OCI-LY1 (cell line): ENCODE data around the gene CDH23.

Experiments used
- H2AFZ ChIP-seq: fragments of 200-600 bp; sonication (generic), shearing (Covaris generic); 2 replicates; pipeline ENCODE4 v1.6.0; 2014; ENCODE audit warnings: antibody characterized with exemption, mild to moderate bottlenecking, low read length
- H3F3A ChIP-seq: fragments of 200-600 bp; sonication (generic), shearing (Covaris generic); 2 replicates; pipeline ENCODE4 v1.6.0; 2014; ENCODE audit warnings: mild to moderate bottlenecking, antibody characterized with exemption, low read length, moderate library complexity; ENCODE audit not compliant: insufficient read depth
- H3K27ac ChIP-seq: fragments of 200-600 bp; sonication (generic); 2 replicates; pipeline ENCODE4 v1.5.1; 2014; ENCODE audit warnings: low read length, mixed run types, mild to moderate bottlenecking, low read depth; ENCODE audit not compliant: poor library complexity, severe bottlenecking
- H3K27me3 ChIP-seq: fragments of 200-600 bp; sonication (generic); 2 replicates; pipeline ENCODE4 v1.6.0; 2014; ENCODE audit warnings: antibody characterized with exemption, mild to moderate bottlenecking, low read length, moderate library complexity; ENCODE audit not compliant: insufficient read depth
- H3K36me3 ChIP-seq: fragments of 200-600 bp; sonication (generic); 2 replicates; pipeline ENCODE4 v1.6.1; 2014; ENCODE audit warnings: mild to moderate bottlenecking, antibody characterized with exemption, low read length, moderate library complexity, mixed read lengths; ENCODE audit not compliant: insufficient read depth
- H3K4me1 ChIP-seq: fragments of 200-600 bp; sonication (generic); 2 replicates; pipeline ENCODE4 v1.5.1; 2014; ENCODE audit warnings: mild to moderate bottlenecking, low read length, moderate library complexity; ENCODE audit not compliant: insufficient read depth, severe bottlenecking
- H3K4me2 ChIP-seq: fragments of 200-600 bp; sonication (generic), shearing (Covaris generic); 2 replicates; pipeline ENCODE4 v1.6.1; 2014; ENCODE audit warnings: low read length
- H3K4me3 ChIP-seq: fragments of 200-600 bp; sonication (generic); 2 replicates; pipeline ENCODE4 v1.5.1; 2014; ENCODE audit warnings: low read length, low read depth, mild to moderate bottlenecking, mixed read lengths; ENCODE audit not compliant: poor library complexity, severe bottlenecking
- H3K79me2 ChIP-seq: fragments of 200-600 bp; shearing (Covaris generic); 2 replicates; pipeline ENCODE4 v1.6.1; 2016; ENCODE audit warnings: mixed run types, low read length, mixed read lengths; ENCODE audit not compliant: insufficient read depth
- H3K9ac ChIP-seq: fragments of 200-600 bp; sonication (generic), shearing (Covaris generic); 2 replicates; pipeline ENCODE4 v1.6.1; 2014; ENCODE audit warnings: mild to moderate bottlenecking, low read length, mixed read lengths
- H3K9me2 ChIP-seq: fragments of 200-600 bp; sonication (generic), shearing (Covaris generic); 2 replicates; pipeline ENCODE4 v1.6.1; 2014; ENCODE audit warnings: low read depth, mild to moderate bottlenecking, low read length, mixed read lengths
- H3K9me3 ChIP-seq: fragments of 200-600 bp; shearing (Covaris generic); 2 replicates; pipeline ENCODE4 v1.6.1; 2014; ENCODE audit warnings: low read length, mixed read lengths
- H4K20me1 ChIP-seq: fragments of 200-600 bp; sonication (generic), shearing (Covaris generic); 2 replicates; pipeline ENCODE4 v1.6.0; 2016; ENCODE audit warnings: mild to moderate bottlenecking, low read length; ENCODE audit not compliant: insufficient read depth
- EZH2 ChIP-seq: fragments of 200-600 bp; sonication (generic), shearing (Covaris generic); IDR thresholded peaks from 2 replicates; pipeline ENCODE4 v1.8.0; 2017; ENCODE audit warnings: borderline replicate concordance, mixed run types, mild to moderate bottlenecking, antibody characterized with exemption, low read length, moderate library complexity, mixed read lengths
- TF ChIP-seq, protein P1 (sequence below): fragments of 200-600 bp; sonication (generic), shearing (Covaris generic); IDR thresholded peaks from 2 replicates; pipeline ENCODE4 v1.5.1; 2017; ENCODE audit warnings: mild to moderate bottlenecking, antibody characterized with exemption, low read length, moderate library complexity, mixed read lengths

CDH23 gene

DNA sequence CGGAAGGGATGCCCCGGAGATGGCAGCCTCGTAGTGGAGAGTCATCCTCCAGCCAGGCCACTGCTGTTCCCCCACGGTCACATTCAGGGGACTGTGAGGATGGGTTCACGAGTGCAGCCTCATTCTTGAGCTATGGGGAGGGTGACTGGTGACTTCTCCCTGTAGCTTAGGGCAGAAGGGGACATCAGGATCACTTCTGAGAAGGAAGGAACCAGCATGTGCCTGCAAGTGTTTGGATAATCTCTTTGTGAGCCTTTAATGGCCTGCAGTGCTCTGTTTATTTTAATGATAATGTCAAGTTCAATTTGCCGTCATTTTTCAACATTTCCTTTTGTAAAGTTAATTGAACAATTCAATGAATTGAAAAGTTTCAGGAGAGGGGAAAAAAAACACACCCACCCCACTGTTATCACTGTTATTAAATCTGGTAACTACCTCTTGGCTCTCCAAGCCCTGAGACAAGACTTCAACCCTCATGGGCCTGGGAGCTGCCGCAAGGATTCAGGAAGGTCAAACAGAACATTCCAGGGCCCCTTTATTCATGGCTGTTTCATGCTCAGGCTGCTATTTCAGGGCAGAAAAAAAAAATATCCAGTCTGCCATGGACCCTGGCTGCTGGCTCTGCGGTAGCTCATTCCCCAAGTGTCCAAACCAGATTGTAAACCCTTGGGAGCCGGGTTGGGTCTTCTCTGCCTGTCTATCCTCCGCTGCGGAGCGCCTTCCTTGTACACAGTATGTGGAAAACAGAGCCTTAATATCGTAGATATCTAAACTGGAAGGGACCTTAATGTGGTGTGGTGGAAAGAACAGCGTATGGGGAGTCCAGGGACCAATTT is 100.4 kb downstream of the CDH23 start:
- H3K4me1 ChIP-seq, result no peaks in the 10 kb centered on the region
- H3F3A ChIP-seq, result no peaks in the 10 kb centered on the region
- TF ChIP-seq, protein P1, sequence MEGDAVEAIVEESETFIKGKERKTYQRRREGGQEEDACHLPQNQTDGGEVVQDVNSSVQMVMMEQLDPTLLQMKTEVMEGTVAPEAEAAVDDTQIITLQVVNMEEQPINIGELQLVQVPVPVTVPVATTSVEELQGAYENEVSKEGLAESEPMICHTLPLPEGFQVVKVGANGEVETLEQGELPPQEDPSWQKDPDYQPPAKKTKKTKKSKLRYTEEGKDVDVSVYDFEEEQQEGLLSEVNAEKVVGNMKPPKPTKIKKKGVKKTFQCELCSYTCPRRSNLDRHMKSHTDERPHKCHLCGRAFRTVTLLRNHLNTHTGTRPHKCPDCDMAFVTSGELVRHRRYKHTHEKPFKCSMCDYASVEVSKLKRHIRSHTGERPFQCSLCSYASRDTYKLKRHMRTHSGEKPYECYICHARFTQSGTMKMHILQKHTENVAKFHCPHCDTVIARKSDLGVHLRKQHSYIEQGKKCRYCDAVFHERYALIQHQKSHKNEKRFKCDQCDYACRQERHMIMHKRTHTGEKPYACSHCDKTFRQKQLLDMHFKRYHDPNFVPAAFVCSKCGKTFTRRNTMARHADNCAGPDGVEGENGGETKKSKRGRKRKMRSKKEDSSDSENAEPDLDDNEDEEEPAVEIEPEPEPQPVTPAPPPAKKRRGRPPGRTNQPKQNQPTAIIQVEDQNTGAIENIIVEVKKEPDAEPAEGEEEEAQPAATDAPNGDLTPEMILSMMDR, result no peak
- no peak for TF ChIP-seq EZH2
- no peak overlapping the region for H3K9ac ChIP-seq
- no peak overlapping the region for H3K4me3 ChIP-seq
- H3K9me2 ChIP-seq, result no peaks in the 10 kb centered on the region
- H2AFZ ChIP-seq, result no peak overlapping the region
- no peaks in the 10 kb centered on the region for H4K20me1 ChIP-seq
- no peaks in the 10 kb centered on the region for H3K79me2 ChIP-seq
- H3K27me3 ChIP-seq, result 0 out of 2 replicates have a peak, but pooled peaks cover 3% of the 10 kb centered on the region
- H3K4me2 ChIP-seq, result no peak overlapping the region
- H3K27ac ChIP-seq, result no peak overlapping the region
- H3K36me3 ChIP-seq, result no peaks in the 10 kb centered on the region
- no peaks in the 10 kb centered on the region for H3K9me3 ChIP-seq

GRCh38 chr10:71497763-71498326 is 101.1 kb downstream of the CDH23 start:
- no peak overlapping the region for H3K9ac ChIP-seq
- H3K36me3 ChIP-seq, result no peaks in the 10 kb centered on the region
- no peak overlapping the region for H3K4me3 ChIP-seq
- no peaks in the 10 kb centered on the region for H3K9me2 ChIP-seq
- 0 out of 2 replicates have a peak, but pooled peaks cover under 1% of the 10 kb centered on the region for H3K27me3 ChIP-seq
- H4K20me1 ChIP-seq, result no peaks in the 10 kb centered on the region
- no peaks in the 10 kb centered on the region for H3K4me1 ChIP-seq
- no peak overlapping the region for H3K27ac ChIP-seq
- H3K9me3 ChIP-seq, result no peaks in the 10 kb centered on the region
- H3F3A ChIP-seq, result no peaks in the 10 kb centered on the region
- H3K79me2 ChIP-seq, result no peaks in the 10 kb centered on the region
- TF ChIP-seq, protein P1, result no peak
- H2AFZ ChIP-seq, result no peak overlapping the region
- H3K4me2 ChIP-seq, result no peak overlapping the region

- no peak for TF ChIP-seq EZH2
- TF ChIP-seq, protein P1, result no peak
- no peak overlapping the region for H3K4me3 ChIP-seq
- H3K9me2 ChIP-seq, result no peaks in the 10 kb centered on the region
- H3K27me3 ChIP-seq, result peaks cover 5% of the 10 kb centered on the region
- no peak overlapping the region for H2AFZ ChIP-seq
- H3K9me3 ChIP-seq, result no peaks in the 10 kb centered on the region
- no peaks in the 10 kb centered on the region for H4K20me1 ChIP-seq
- no peaks in the 10 kb centered on the region for H3K36me3 ChIP-seq
- no peak overlapping the region for H3K9ac ChIP-seq
- no peaks in the 10 kb centered on the region for H3K4me1 ChIP-seq
- no peak overlapping the region for H3K4me2 ChIP-seq
- no peaks in the 10 kb centered on the region for H3F3A ChIP-seq
- no peak overlapping the region for H3K27ac ChIP-seq
- no peaks in the 10 kb centered on the region for H3K79me2 ChIP-seq
Measured at GRCh38 chr10:71501402-71501801, 104.7 kb downstream of the CDH23 start.
